Stimulated activated CD4-positive, alpha-beta T cell treated with anti-CD3 and anti-CD28 coated beads, Interleukin-4, amount 100 ng/mL, for 4 hours (primary cell): Measurements from ENCODE around the gene RTF1.
A peak's percentile ranks its signal among the peaks of the same experiment; 100 is the strongest.
"Not testable (repeated sequence)": the region's sequence is repeated elsewhere in the genome, so short reads cannot be mapped to it uniquely, and the experiment has no call there.

Experiments
- DNase-seq, 2 experiments: peaks; one replicate each; pipeline ENCODE4 v3.0.0-alpha.2; 2020

The RTF1 gene

GRCh38 chr15:41416742-41417417, at the start of gene RTF1:
RTF1 (plus strand) TSS chr15:41417095; CDS start chr15:41417116, 21 bp downstream.
- peak; percentile 94 to 99 for DNase-seq

DNA sequence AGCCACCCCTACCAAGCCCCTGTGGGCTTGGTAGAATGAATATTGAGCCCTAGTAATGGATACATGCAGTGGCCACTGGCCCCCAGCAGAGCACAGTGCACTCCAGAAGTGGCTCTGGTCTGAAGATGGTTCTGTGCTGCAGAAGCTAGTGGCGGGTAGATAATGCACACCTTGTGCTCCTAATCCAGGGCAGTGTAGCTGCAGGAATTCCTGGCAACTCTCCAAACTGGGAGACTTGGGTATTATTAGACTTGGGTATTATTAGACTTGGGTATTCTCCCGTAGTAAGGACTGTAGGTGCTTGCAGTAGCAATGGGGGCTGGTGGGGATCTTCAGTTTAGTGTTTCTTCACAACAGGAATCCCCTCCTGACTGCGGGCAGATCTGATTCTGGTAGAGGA, 49.5 kb upstream of the RTF1 start:
- DNase-seq, result no peak

- no peak for DNase-seq
These were observed 38.9 kb upstream of the RTF1 start for GRCh38 chr15:41377978-41378377.

DNA sequence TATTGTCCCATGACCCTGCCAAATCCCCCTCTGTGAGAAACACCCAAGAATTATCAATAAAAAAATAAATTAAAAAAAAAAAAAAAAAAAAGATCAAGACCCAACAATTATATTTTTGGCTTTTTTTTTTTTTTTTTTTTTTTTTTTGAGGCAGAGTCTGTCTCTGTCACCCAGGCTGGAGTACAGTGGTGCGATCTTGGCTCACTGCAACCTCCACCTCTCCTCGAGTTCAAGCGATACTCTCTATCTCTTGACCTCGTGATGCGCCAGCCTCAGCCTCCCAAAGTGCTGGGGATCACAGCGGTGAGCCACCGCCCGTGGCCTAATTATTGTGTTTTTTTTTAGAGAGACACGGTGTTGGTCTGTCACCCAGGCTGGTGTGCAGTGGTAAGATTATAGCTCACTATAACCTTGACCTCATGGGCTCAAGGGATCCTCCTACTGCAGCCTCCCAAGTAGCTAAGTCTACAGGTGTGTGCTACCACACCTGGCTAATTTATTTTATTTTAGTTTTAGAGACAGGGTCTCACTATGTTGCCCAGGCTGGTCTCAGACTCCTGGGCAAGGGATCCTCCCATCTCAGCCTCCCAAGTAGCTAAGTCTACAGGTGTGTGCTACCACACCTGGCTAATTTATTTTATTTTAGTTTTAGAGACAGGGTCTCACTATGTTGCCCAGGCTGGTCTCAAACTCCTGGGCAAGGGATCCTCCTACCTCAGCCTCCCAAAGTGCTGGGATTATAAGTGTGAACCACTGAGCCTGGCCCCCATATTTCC, 32.7 kb upstream of the RTF1 start:
- DNase-seq, result not testable (repeated sequence)

GRCh38 chr15:41387646-41388045, 29.2 kb upstream of the RTF1 start:
- DNase-seq, result no peak

DNA sequence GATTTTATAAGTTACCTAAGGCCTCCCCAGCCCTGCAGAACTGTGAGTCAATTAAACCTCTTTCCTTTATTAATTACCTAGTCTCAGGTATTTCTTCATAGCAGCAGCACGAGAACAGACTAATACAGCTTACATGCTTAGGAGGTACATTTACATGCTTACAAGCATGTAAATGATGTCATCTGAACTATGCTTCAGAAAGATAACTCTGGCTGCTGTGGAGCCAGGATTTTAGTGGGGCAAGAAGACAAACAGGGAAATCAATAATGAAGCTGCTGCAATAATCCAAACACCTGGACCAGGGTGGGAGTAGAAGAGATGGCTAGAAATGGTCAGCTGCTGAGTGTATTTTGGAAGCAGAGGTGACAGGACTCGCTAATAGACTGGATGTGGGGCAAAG, 24.2 kb upstream of the RTF1 start:
- no peak for DNase-seq

GRCh38 chr15:41394924-41395323, 22.0 kb upstream of the RTF1 start:
- no peak for DNase-seq

GRCh38 chr15:41396111-41396510, 20.8 kb upstream of the RTF1 start:
- DNase-seq, result no peak

DNA sequence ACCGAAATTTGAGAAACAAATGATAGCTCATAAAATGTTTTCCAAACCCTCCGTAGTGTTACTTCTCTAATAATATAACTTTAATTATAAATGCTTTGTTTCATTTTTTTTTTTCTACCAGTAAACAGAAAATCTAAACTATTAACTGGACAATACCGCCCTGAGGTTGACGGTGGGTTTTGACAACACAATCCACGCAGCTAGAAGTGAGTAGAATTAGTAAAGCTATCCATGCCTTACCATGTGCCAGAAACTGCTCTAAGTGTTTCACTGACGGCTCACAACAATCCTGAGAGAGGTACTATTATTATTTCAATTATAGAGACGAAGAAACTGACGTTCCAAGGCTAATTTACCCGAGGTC, 15.0 kb upstream of the RTF1 start:
- no peak for DNase-seq

DNA sequence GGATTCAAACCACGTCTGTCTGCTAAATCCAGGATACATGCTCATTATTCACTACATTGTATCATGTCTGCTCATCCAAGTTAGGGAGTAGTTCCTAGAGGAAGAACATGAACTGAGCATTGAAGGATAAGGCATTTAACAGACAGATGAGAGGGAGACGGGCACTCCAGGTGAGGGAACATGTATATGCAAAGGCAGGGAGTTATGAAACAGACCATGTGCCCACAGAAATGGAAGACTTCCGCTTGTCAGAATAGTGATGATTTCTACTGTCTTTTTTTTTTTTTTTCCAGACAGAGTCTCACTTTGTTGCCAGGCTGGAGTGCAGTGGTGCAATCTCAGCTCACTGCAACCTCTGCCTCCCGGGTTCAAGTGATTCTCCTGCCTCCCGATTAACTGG, 9.6 kb upstream of the RTF1 start:
- DNase-seq, result no peak

GRCh38 chr15:41408234-41408641, 8.7 kb upstream of the RTF1 start:
- DNase-seq, result no peak

- no peak for DNase-seq
These were observed 5.9 kb upstream of the RTF1 start for GRCh38 chr15:41411031-41411430.

- DNase-seq, result no peak
These were observed 5.5 kb upstream of the RTF1 start for GRCh38 chr15:41411441-41411840.

DNA sequence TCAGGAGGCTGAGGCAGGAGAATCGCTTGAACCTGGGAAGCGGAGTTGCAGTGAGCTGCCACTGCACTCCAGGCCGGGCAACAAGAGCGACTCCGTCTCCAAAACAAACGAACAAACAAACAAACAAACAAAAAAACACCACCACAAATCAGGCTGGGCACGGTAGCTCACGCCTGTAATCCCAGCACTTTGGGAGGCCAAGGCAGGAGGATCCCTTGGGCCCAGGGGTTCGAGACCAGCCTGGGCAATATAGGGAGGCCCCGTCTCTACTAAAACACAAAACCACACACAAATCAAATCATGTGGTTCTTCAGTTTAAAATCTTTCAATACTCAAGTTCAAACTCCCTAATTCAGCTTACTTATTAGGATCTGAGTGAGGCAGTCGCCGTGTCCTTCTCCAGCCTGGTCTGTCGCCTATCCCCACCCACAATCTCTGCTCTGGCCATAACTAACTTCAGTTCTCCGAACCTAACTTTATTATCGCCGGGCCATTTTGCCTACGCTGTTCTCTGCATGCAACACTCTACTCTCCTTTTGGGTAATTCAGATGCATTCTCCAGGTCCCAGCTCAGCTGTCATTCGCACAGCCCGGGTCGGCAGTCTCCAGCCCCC, 660 bp upstream of the RTF1 start:
- DNase-seq, result no peak

GRCh38 chr15:41417418-41418195, 712 bp downstream of the RTF1 start:
- DNase-seq, result peak; percentile 15 to 36

GRCh38 chr15:41423979-41424659, 7.2 kb downstream of the RTF1 start:
- no peak for DNase-seq

DNA sequence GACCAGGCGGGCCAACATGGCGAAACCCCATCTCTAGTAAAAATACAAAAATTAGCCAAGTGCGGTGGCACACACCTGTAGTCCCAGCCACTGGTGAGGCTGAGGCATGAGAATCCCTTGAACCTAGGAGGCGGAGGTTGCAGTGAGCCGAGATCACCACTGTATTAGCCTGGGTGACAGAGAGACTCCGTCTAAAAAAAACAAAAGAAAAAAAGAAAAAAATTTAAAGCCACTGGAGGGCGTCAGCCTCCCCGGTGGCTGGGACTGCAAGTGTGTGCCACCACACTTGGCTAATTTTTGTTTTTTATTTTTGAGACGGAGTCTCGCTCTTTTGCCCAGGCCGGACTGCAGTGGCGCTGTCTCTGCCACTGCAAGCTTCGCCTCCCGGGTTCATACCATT, 7.9 kb downstream of the RTF1 start:
- DNase-seq, result no peak

- not testable (repeated sequence) for DNase-seq
These were observed 9.0 kb downstream of the RTF1 start for GRCh38 chr15:41425907-41426306.

DNA sequence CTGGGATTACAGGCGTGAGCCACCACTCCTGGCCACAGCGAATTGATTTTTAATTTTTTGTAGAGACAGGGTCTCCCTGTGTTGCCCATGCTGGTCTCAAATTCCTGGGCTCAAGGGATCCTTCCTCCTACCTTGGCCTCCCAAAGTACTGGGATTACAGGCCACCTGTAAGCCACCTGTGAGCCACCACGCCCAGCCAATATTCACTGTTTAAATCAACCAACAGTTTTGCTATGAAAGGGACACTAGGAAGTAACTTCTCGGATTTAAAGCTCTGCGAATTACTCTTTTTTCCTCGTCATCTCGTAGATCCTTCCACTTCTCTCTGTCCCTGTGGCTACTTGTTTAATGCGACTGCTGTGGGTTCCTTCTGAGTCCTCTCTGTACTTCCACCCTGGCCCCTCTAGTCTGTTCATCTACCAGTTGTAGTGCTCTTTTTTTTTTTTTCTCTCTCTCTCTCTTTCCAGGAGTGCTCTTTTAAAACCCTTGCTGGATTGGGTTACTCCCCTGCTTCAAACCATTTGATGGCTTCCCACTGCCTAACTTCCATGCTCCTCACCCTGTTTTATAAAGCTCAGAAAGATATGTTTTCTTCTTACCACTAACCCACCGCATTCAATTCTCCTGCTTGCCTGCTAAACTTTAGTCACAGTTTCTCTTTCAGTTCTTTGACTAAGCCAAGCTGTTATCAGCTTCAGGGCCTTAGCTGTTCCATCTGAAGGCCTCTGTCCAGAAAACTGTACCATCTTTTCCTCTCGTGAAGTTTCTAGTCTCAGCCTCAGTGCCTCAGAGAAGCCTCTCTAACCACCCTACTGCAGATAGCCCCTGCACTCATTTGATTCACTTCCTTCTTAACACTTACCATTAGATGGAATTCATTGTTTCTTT, 12.4 kb downstream of the RTF1 start:
- no peak for DNase-seq

DNA sequence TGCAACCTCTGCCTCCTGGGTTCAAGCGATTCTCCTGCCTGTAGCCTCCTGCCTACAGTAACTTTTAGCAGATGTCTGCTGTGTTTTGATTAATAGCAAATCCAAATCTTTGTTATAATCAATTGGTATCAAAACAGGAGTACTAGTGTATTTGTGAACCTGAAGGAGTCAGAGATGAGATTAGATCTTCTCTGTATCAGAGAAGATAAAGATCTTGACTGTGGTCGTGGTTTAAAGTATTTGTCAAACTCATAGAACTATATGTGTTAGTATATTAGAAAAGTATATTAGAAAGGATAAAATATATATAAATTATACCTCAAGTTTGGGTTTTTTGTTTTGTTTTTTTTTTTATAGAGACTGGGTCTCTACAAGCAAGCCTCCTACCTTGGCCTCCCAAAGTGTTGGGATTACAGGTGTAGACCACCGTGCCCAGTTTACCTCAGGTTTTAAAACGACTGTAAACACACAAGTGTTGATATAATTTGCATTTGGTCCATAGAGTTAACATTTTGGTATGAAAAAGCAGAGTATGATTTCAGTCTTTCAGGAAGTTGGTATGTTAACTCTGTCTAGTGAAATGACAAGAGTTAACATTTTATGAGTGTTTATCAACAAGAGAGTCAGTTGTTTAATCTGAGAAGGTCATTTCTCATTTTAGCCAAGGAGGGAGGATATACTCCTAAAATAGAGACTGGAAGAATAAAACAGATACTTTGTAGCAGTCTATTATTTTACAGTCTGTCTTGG, 18.3 kb downstream of the RTF1 start:
- DNase-seq, result no peak

DNA sequence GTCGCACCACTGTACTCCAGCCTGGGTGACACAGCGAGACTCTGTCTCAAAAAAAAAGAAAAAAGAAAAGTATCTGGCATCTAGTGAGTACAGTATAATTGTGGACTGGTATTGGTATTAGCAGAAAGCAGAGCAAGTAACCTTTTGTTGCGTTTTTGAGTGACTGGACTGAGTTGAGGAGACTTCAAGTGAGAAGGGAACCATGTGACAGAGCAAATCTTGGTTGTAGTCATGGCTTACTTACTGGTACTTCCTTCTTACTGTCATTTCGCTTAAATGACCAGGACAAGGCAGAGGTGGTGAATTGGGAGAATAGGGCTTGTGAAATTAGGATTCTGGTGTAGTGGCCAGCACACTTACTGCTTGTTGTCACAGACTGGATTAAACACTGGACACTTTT, 20.6 kb downstream of the RTF1 start:
- DNase-seq, result no peak
